Measurements from ENCODE around the gene TPSD1. TPM values are rescaled to one million over a fixed set of nuclear protein-coding genes. Genes with fewer than 3 reads are reported as not detected.
"Not testable (repeated sequence)": the region's sequence is repeated elsewhere in the genome, so short reads cannot be mapped to it uniquely, and the experiment has no call there.

Gene TPSD1
- total RNA-seq, 1 donor from 2014 or later: not detected

DNA sequence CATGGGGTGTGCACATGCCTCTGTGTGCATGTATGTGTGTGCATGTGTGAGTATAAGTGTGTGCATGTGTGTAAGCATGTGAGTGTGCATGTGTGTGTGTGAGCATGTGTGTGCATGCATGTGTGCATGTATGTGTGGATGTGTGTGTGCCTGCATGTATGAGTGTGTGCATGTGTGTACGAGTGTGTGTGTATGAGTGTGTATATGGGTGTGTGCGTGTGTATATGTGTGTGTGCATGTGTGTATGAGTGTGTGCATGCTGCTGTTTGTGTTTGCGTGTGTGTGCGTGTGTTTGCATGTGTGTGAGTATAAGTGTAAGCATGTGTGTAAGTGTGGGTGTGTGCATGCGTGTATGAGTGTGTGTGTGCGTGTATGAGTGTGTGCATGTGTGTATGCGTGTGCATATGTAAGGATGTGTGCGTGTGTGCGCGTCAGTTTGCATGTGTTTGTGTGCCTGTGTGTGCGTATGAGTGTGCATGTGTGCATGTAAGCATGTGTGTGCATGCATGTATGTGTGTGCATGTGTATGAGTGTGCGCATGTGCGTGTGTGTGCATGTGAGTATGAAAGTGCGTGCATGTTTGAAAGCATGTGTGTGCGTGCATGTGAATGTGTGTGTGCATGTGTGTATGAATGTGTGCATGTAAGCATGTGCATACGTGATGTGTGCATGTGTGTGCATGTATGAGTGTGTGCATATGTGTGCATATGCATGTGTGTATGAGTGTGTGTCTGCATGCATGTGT, 8.6 kb downstream of the TPSD1 start:
- peaks cover 14% of the 10 kb centered on the region for H3K27me3 Mint-ChIP-seq
- TF ChIP-seq, protein P1, sequence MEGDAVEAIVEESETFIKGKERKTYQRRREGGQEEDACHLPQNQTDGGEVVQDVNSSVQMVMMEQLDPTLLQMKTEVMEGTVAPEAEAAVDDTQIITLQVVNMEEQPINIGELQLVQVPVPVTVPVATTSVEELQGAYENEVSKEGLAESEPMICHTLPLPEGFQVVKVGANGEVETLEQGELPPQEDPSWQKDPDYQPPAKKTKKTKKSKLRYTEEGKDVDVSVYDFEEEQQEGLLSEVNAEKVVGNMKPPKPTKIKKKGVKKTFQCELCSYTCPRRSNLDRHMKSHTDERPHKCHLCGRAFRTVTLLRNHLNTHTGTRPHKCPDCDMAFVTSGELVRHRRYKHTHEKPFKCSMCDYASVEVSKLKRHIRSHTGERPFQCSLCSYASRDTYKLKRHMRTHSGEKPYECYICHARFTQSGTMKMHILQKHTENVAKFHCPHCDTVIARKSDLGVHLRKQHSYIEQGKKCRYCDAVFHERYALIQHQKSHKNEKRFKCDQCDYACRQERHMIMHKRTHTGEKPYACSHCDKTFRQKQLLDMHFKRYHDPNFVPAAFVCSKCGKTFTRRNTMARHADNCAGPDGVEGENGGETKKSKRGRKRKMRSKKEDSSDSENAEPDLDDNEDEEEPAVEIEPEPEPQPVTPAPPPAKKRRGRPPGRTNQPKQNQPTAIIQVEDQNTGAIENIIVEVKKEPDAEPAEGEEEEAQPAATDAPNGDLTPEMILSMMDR (conservative IDR thresholded peaks at IDR 0.05): no peak
- DNase-seq (ENCODE audit: extremely low spot score, unreplicated experiment): no peak
- H3K4me1 Mint-ChIP-seq (ENCODE audit: unreplicated experiment): no peaks in the 10 kb centered on the region
- no peak overlapping the region for H3K27ac Mint-ChIP-seq
- H3K4me3 Mint-ChIP-seq: no peak overlapping the region
- no peaks in the 10 kb centered on the region for H3K36me3 Mint-ChIP-seq
- H3K9me3 Mint-ChIP-seq: no peaks in the 10 kb centered on the region

DNA sequence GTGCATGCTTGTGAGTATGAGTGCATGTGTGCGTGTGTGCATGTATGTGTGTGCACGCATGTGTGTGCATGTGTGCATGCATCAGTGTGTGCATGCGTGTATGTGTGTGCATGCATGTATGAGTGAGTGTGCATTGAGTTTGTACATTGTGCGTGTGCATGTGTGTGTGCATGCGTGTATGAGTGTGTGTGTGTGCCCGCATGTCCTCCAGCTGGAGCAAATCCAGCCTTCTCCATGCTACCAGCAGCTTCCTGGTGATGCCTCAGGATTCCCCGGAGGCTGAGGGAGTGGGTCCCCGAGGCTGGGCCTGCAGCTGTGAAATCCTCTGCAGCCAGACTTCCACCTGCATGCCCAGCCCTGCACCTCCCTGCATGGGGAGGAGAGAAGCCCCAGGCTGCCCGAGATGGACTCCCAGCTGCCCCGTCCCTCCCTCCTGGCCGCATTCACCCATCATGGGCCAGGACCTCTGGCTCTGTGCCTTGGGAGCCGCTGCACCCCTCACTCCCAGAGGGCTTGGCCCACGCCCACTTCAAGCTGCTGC, 9.3 kb downstream of the TPSD1 start:
- H3K36me3 Mint-ChIP-seq: no peaks in the 10 kb centered on the region
- no peak overlapping the region for H3K27ac Mint-ChIP-seq
- no peak overlapping the region for H3K4me3 Mint-ChIP-seq
- H3K9me3 Mint-ChIP-seq: no peaks in the 10 kb centered on the region
- DNase-seq (ENCODE audit: extremely low spot score, unreplicated experiment): no peak
- TF ChIP-seq, protein P1 (conservative IDR thresholded peaks at IDR 0.05): no peak
- H3K4me1 Mint-ChIP-seq (ENCODE audit: unreplicated experiment): no peaks in the 10 kb centered on the region
- H3K27me3 Mint-ChIP-seq: peaks cover 12% of the 10 kb centered on the region

DNA sequence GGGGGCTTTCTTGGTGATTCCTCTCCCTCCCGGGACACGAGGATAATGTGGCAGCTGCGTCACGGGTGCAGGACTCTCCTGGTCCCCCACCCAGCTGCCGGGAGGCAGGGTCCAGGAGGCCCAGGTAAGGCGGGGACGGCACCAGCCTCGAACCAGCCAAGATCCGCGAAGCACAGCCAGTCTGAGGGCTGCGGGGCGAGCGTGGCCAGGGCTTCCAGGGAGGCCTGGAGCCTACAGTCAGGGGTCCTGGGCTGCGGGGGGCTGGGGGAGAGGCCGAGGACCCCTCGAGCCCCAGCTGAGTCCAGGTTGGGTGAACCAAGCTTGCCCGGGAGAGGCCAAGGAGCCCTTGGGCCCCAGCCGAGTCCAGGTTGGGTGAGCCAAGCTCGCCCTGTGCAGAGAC, 10.0 kb downstream of the TPSD1 start:
- H3K27me3 Mint-ChIP-seq: peaks cover 7% of the 10 kb centered on the region
- peaks cover 4% of the 10 kb centered on the region for H3K4me1 Mint-ChIP-seq (ENCODE audit: unreplicated experiment)
- H3K4me3 Mint-ChIP-seq: no peak overlapping the region
- H3K27ac Mint-ChIP-seq: no peak overlapping the region
- H3K36me3 Mint-ChIP-seq: no peaks in the 10 kb centered on the region
- H3K9me3 Mint-ChIP-seq: no peaks in the 10 kb centered on the region
- TF ChIP-seq, protein P1 (conservative IDR thresholded peaks at IDR 0.05): no peak
- DNase-seq (ENCODE audit: extremely low spot score, unreplicated experiment): no peak

DNA sequence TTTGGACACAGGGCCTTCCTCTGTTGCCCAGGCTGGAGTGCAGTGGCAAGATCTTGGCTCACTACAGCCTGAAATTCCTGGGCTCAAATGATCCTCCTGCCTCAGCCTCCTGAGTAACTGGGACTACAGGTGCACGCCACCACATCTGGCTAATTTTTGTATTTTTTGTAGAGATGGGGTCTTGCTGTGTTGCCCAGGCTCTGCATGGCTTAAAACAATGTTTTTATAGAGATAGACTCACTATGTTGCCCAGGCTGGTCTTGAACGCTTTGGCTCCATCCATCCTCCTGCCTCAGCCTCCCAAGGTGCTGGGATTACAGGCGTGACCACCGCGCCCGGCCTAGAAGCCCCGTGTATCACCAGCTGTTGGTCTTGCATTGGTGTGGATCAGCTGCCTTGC, 13.5 kb downstream of the TPSD1 start:
- not testable (repeated sequence) for H3K4me3 Mint-ChIP-seq; H3K36me3 Mint-ChIP-seq; DNase-seq (ENCODE audit: extremely low spot score, unreplicated experiment); H3K27me3 Mint-ChIP-seq; H3K4me1 Mint-ChIP-seq (ENCODE audit: unreplicated experiment); H3K9me3 Mint-ChIP-seq; H3K27ac Mint-ChIP-seq

DNA sequence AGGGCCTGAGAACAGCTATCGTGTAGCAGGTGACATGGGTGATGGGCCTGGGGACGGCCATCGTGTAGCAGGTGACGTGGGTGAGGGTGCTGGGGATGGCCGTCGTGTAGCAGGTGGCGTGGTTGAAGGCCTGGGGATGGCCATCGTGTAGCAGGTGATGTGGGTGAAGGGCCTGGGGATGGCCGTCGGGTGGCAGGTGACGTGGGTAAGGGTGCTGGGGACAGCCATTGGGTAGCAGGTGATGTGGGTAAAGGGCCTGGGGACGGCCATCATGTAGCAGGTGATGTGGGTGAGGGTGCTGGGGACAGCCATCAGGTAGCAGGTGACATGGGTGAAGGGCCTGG, 15.5 kb downstream of the TPSD1 start:
- no peak for DNase-seq (ENCODE audit: extremely low spot score, unreplicated experiment)
- peaks cover 16% of the 10 kb centered on the region for H3K27me3 Mint-ChIP-seq
- H3K27ac Mint-ChIP-seq: no peak overlapping the region

DNA sequence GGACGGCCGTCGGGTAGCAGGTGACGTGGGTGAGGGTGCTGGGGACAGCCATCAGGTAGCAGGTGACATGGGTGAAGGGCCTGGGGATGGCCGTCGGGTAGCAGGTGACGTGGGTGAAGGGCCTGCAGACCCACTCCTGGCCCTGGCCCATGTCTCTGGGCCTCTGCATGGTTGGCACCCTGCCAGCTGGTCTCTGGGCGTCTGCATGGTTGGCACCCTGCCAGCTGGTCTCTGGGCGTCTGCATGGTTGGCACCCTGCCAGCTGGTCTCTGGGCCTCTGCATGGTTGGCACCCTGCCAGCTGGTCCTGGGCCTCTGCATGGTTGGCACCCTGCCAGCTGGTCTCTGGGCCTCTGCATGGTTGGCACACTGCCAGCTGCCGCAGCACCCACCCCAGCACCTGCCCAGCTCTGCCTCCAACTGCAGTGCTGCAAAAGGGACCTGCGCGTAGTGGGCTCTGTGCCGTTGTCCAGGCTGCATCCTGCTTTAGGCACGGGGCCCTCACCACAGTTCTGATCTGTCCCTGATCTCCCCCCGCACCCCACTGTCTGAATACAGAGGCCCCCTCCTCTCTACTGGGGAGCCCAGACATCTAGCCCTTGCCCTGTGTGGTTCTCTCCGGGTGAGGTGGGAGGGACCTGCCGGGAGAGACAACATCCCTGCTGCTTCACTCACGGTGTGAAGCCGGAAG, 16.0 kb downstream of the TPSD1 start:
- H3K4me3 Mint-ChIP-seq; H3K4me1 Mint-ChIP-seq (ENCODE audit: unreplicated experiment); H3K9me3 Mint-ChIP-seq; H3K36me3 Mint-ChIP-seq; H3K27ac Mint-ChIP-seq: not testable (repeated sequence)
- peak; percentile 84 for DNase-seq (ENCODE audit: extremely low spot score, unreplicated experiment)
- H3K27me3 Mint-ChIP-seq: peaks cover 16% of the 10 kb centered on the region

More for the DNA sequence above, 15.5 kb downstream of the TPSD1 start:
- H3K4me3 Mint-ChIP-seq: no peak overlapping the region
- peaks cover 4% of the 10 kb centered on the region for H3K4me1 Mint-ChIP-seq (ENCODE audit: unreplicated experiment)
- TF ChIP-seq, protein P1 (conservative IDR thresholded peaks at IDR 0.05): no peak
- H3K36me3 Mint-ChIP-seq: no peaks in the 10 kb centered on the region
- H3K9me3 Mint-ChIP-seq: no peaks in the 10 kb centered on the region
